ENCODE data around the gene KIAA1549.

DNA sequence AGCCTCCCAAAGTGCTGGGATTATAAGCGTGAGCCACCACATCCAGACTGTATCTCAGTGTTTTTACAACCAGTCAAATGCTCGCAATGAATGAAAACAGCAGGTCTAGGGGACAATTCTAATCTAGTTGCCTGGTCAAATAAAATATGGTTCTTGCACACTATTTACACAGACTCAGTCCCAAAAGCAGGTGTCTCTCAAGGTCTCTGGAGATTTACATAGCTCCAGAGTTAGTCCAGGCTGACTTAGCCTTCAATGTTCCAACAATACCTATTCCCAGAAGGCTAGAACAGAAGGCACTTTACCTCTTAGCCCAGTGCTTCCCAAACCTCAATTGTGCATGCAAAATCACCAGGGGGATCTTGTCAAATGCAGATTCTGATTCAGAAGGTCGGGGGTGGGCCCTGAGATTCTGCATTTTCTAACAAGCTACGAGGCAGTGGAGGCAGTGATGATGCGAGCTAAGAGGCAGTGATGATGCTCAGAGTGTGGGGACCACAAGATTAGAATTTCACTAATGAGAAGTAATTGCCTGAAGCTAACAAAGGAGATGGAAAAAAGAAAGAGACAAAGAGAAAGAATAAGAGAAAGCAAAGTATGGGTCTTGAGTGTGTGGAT, 6.4 kb downstream of the KIAA1549 start:
- TF ChIP-seq, protein P1, sequence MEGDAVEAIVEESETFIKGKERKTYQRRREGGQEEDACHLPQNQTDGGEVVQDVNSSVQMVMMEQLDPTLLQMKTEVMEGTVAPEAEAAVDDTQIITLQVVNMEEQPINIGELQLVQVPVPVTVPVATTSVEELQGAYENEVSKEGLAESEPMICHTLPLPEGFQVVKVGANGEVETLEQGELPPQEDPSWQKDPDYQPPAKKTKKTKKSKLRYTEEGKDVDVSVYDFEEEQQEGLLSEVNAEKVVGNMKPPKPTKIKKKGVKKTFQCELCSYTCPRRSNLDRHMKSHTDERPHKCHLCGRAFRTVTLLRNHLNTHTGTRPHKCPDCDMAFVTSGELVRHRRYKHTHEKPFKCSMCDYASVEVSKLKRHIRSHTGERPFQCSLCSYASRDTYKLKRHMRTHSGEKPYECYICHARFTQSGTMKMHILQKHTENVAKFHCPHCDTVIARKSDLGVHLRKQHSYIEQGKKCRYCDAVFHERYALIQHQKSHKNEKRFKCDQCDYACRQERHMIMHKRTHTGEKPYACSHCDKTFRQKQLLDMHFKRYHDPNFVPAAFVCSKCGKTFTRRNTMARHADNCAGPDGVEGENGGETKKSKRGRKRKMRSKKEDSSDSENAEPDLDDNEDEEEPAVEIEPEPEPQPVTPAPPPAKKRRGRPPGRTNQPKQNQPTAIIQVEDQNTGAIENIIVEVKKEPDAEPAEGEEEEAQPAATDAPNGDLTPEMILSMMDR (IDR thresholded peaks at IDR 0.05), result no peak
- no peak for TF ChIP-seq POLR2A (IDR thresholded peaks at IDR 0.05; ENCODE audit: low read depth)
